Fibroblast of gingiva (primary cell): ENCODE data around the gene PDE4D.
"Not testable (repeated sequence)": the region's sequence is repeated elsewhere in the genome, so short reads cannot be mapped to it uniquely, and the experiment has no call there.

Source experiments
- DNase-seq: peaks from one replicate; pipeline ENCODE4 v3.0.0-alpha.2; 2011; ENCODE audit warnings: low read depth

The PDE4D gene

GRCh38 chr5:59003641-59004040 is 889.9 kb downstream of the PDE4D start:
- DNase-seq, result no peak

- DNase-seq, result no peak
Observed at GRCh38 chr5:59003124-59003523, 890.4 kb downstream of the PDE4D start.

GRCh38 chr5:59002162-59002825 is 891.2 kb downstream of the PDE4D start:
- DNase-seq, result peak; percentile 33

- DNase-seq, result no peak
Observed at GRCh38 chr5:59001716-59002115, 891.8 kb downstream of the PDE4D start.

GRCh38 chr5:59001154-59001553 is 892.4 kb downstream of the PDE4D start:
- peak; percentile 19 for DNase-seq

- no peak for DNase-seq
Observed at GRCh38 chr5:59000211-59000610, 893.3 kb downstream of the PDE4D start.

- DNase-seq, result no peak
Observed at GRCh38 chr5:58999804-59000203, 893.7 kb downstream of the PDE4D start.

GRCh38 chr5:58998544-58998943 is 895.0 kb downstream of the PDE4D start:
- no peak for DNase-seq

- DNase-seq, result not testable (repeated sequence)
Observed at GRCh38 chr5:58995779-58996178, 897.7 kb downstream of the PDE4D start.

- DNase-seq, result no peak
Observed at GRCh38 chr5:58993461-58993860, 900.1 kb downstream of the PDE4D start.

GRCh38 chr5:58988938-58989337 is 904.6 kb downstream of the PDE4D start:
- no peak for DNase-seq

- DNase-seq, result no peak
Observed at GRCh38 chr5:58987193-58987592, 906.3 kb downstream of the PDE4D start.

- DNase-seq, result no peak
Observed at GRCh38 chr5:58986281-58986680, 907.2 kb downstream of the PDE4D start.

- no peak for DNase-seq
Observed at GRCh38 chr5:58985759-58986158, 907.8 kb downstream of the PDE4D start.

GRCh38 chr5:58985311-58985710 is 908.2 kb downstream of the PDE4D start:
- DNase-seq, result no peak

GRCh38 chr5:58983526-58984452 is 909.7 kb downstream of the PDE4D start:
- no peak for DNase-seq

GRCh38 chr5:58980890-58981289 is 912.6 kb downstream of the PDE4D start:
- no peak for DNase-seq

GRCh38 chr5:58979090-58979489 is 914.4 kb downstream of the PDE4D start:
- DNase-seq, result no peak

- no peak for DNase-seq
Observed at GRCh38 chr5:58974601-58975000, 918.9 kb downstream of the PDE4D start.

- no peak for DNase-seq
Observed at GRCh38 chr5:58974083-58974482, 919.4 kb downstream of the PDE4D start.

- DNase-seq, result peak; percentile 38
Observed at GRCh38 chr5:58972301-58972700, 921.2 kb downstream of the PDE4D start.

- no peak for DNase-seq
Observed at GRCh38 chr5:58970766-58971165, 922.8 kb downstream of the PDE4D start.

GRCh38 chr5:58969795-58970194 is 923.7 kb downstream of the PDE4D start:
- no peak for DNase-seq
